ENCODE results near the gene ZNF654. TPM values are rescaled to one million over a fixed set of nuclear protein-coding genes. Genes with fewer than 3 reads are reported as not detected.

Gene ZNF654
- total and polyA plus RNA-seq, 4 experiments from 2014 or later = 5.9 to 30.3 (median 19.5) TPM

Other genes starting within 250 kb of the ZNF654 start
- gene CGGBP1, start 250 bp upstream of the ZNF654 start, total RNA-seq = 100 to 1,000 TPM; 142 to 159 TPM
- 100 to 1,000 TPM in 1 of 2 donors, 10 to 100 TPM in 1; 94.2 to 104 TPM for gene CGGBP1, start 250 bp upstream of the ZNF654 start, polyA plus RNA-seq
- 10 to 100 TPM; 36.5 to 38.5 TPM for gene C3orf38, start 90.7 kb downstream of the ZNF654 start, total RNA-seq
- gene C3orf38, start 90.7 kb downstream of the ZNF654 start, polyA plus RNA-seq = 10 to 100 TPM; 19.0 to 24.2 TPM